Hematopoietic multipotent progenitor cell treated with erythropoietin and hydrocortisone succinate and interleukin-3 and kit ligand, for 4 days (in vitro differentiated cells): ENCODE results near the gene CYP4F2.
"Not testable (repeated sequence)": the region's sequence is repeated elsewhere in the genome, so short reads cannot be mapped to it uniquely, and the experiment has no call there.

Source experiments
- DNase-seq: peaks from one replicate; pipeline ENCODE4 v3.0.0-alpha.2; 2015

The CYP4F2 gene

DNA sequence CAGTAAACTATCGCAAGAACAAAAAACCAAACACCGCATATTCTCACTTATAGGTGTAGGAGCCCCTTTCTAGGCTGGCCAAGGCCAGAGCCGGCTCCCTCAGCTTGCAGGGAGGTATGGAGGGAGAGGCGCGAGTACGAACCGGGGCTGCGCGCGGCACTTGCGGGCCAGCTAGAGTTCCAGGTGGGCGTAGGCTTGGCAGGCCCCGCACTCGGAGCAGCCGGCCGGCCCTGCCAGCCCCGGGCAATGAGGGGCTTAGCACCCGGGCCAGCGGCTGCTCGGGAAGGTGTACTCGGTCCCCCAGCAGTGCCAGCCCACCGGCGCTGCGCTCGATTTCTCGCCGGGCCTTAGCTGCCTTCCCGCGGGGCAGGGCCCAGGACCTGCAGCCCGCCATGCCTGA is 1.7 kb upstream of the CYP4F2 start:
- DNase-seq, result not testable (repeated sequence)

DNA sequence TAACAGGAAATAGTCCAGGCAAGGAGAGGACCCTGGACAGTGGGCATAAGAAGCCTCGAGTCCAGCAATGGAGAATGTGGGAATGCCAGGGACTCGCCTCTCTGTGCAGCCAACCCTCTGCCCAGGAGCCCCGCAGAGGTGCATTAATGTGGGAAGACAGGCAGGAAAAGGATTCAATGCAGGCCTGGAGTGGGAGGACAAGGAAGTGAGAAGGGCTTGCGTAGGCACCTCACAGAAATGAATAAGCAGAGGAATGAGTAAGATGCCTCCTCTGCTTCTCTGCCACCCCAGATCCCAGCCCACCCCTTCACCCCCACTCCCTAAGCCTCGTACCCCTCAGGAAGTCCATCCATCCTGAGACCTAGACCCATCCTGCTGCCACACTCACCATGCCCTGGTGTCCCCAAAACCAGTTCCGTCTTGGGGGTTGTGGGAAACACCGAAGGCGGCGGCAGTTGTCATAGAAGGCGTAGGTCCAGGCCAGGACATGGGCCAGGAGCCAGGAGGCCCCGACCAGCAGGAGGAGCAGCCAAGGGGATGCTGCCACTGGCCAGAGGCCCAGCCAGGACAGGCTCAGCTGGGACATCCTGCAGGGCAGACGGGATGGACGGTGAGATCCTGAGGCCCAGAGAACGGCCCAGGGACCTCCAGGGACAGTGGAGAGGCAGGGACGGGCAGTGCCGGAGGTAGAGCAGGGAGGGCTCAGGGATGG is 692 bp downstream of the CYP4F2 start:
- DNase-seq, result no peak

DNA sequence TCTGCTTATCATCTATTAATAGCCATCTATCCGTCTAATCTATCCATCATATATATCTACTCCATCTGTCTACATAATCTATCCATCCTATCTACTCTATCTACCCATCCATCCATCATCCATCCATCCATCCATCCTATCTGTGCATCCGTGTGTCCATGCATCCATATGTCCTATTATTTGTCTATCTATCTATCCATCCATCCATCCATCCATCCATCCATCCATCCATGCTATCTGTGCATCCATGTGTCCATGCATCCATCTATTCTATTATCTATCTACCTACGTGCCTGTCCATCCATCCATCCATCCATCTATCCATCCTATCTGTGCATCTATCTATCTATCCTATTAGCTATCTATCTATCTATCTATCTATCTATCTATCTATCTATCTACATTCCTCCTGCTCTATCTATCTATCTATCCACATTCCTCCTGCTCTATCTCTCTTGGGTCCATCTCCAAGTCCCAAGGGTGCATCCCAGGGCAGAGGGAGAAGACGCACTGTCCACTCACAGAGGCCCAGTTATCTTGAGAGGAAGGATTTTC is 1.9 kb downstream of the CYP4F2 start:
- DNase-seq, result no peak

DNA sequence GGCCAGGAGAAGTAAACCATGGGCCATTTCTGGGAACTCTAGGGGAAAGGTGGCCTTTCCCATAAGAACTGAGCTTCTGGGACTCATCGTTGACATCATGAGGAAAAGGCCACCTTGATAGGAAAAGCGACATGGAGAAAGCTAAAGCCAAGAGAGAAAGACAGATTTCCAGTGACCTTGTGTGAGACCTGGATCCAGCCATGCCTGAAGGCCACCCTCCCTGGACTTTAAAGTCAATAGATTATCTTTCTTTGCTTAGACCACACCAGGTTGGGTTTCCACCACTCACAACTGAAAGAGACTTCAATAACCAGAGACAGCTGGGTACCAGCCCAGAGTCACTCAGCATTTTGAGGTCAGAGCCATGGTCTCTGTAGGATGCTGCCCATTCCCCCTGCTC is 3.5 kb downstream of the CYP4F2 start:
- no peak for DNase-seq

DNA sequence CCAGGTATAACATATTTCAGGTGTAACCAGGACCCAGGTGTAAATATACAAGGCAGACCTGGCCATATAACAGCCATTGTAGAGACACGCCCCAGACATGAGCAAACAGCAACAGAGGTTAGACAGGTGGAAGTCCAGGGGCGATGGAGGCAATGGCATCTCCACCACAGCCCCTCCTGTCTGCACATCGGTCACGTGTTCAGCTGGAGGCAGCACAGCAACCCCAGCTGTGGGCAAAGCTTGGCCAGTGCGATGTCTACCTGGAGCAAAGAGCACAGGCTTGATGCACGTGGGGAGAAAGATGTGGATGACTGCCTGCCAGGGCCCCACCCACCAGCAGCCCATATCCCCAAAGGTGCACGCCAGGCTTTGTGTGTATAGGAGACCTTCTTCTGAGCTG is 4.4 kb downstream of the CYP4F2 start:
- no peak for DNase-seq

DNA sequence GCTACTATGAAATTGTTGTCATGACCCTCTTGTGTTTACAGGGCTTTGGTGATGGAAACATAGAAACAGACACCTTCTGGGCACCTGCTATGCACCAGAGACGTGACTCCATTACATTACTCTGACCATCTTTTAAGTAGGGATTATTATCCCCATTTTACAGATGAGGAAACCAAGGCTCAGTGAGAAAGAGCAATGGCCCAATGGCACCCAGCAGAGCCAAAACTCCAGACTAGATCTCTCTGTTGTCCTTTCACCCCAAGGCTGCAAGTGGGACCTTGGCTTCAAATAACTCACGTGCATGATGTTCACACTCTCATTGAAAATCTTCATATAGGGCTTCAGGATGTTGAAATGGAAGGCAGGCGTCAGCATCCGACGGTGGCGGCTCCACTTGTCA is 5.9 kb downstream of the CYP4F2 start:
- no peak for DNase-seq

DNA sequence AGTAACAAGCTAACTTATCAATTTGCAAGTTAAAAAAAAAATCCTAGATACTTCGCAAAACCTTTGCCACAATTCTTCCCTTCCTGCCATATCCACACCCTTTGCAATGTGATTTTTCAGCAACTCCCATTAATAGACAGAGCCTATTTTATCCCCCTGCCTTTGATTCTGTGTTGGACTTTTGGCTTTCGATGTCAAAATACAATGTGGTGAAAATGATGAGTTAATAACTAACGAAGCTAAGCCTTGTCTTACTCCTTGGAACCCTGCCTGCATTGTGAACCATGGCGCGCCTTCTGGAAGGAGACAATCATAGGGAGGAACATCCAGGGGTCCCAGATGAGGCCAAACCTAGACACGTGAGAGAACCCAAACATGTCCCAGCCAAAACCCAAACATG is 6.4 kb downstream of the CYP4F2 start:
- DNase-seq, result no peak

DNA sequence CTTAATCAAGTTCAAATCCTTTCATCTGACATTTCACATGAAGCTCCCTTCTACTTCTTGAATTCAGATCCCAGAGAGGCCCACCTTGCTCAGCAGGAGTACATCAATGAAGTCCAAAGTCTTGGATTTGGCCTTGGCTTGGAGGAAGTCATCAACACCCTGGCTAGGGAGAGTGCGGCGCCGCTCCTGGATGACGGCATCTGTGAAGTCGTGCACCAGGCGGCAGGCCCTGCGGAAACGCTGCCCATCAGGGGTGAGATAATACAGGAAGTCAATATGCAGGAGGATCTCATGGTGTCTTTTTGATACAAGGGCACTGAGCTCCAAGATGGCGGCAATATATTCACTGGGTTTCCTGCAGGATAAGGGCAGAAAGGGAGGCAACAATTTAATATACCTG is 8.5 kb downstream of the CYP4F2 start:
- not testable (repeated sequence) for DNase-seq

DNA sequence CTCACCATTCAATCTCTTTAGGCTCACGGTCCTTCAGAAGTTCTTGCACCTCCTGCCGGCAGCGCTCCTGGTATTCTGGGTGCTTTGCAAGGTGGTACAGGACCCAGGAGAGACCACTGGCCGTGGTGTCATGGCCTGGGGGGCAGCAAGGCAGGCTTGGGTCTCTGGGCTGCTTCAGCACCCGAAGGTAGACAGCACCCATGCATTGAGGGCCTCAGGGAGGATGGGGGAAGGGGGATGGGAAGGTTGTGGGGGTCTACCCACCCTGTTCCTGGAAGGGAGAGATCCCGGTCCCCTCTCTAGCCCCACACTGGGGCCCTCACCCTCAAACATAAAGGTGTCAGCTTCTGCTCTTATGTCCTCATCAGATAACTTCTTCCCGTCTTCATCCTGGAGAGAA is 12.0 kb downstream of the CYP4F2 start:
- no peak for DNase-seq

DNA sequence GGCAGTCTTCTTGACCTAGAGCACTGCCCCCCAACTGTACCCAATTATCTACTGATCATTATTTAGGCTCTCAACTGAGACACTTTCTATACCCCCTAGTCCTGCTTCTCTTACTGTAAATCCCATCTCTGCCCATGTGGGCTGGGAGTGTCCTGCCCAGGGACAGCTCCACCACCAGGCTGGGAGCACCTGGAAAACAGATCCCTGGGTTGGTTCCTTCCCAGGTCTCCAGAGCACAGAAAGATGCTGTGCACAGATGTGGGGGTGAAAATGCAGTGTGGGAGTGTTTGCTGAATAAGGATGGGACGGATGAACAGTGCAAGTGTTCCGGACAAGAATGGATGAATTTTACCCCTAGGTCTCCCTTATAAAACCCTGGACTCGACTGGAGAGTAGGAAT is 12.7 kb downstream of the CYP4F2 start:
- no peak for DNase-seq

DNA sequence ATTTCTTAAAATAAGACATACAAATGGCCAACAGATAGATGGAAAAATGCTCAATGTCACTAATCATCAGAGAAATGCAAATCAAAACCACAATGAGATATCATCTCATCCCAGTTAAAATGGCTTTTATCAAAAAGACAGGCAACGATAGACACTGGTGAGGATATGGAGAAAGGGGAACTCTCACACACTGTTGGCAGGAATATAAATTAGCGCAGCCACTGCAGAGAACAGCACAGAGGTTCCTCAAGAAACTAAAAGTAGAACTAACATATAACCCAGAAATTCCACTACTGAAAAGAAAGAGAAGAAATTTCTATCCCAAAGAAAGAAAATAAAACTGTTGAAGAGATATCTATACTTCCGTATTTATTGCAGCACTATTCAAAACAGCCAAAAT is 14.5 kb downstream of the CYP4F2 start:
- DNase-seq, result peak; percentile 46

DNA sequence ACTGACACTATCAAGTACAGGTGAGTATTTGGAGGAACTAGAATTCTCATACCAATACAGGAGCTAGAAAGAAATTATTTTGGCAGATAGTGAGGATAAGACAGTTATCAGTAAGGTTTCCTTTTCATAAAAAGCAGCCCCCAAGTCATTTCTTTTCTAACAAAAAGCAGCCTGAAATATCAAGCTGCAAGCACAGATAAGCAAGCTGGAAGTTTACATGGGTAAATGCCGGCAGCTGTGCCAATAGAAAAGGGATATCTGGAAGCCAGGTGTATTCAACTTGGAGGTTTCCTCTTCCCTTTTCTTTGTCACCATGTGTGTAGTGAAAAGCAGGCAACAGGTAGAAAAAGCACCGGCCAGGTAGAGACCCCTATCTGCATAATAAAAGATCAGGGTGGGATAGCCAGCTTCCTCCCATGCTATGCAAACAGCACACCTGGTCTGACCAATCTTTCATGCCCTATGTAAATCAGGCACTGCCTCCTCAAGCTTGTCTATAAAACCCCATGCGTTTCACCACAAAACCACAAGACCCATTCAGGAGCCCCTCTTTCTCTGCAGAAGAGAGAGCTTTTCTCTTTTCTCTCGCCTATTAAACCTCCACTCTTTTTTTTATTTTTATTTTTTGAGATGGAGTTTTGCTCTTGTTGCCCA is 22.9 kb downstream of the CYP4F2 start:
- peak; percentile 65 for DNase-seq

DNA sequence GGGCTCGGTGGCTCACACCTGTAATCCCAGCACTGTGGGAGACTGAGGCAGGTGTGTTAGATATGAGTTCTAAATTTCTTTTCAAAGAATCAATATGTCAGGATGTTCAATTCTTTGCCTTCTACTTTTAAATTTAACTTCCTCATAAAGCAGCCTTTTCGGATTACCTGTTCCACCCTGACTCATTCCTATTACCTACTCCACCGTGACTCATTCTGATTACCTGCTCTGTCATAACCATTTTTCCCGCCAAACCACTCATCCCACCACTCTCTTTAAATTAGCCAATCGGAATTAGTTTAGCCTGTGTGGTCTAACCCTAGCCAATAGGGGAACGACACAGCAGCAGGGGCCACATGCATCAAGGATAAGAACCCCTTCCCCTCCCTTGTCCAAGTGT is 24.1 kb downstream of the CYP4F2 start:
- DNase-seq, result not testable (repeated sequence)

DNA sequence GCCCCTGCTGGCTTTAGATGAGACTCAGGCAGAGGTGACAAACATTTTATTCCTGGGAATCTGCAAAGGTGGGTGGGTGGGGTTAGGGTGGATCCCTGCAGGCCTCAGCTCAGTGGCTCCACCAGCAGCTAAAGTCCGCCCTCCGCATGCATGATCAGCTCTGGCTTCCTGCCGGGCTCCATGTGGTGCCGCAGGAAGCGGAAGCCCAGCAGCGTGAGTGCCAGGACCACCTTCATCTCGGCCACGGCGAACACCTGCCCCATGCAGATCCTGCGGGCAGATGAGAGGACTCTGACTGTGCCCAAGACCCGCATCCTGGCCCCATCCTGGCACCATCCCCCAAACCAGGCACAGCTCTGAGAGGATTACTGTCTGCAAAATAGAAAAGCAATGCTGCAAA is 26.3 kb downstream of the CYP4F2 start:
- peak; percentile 86 for DNase-seq

DNA sequence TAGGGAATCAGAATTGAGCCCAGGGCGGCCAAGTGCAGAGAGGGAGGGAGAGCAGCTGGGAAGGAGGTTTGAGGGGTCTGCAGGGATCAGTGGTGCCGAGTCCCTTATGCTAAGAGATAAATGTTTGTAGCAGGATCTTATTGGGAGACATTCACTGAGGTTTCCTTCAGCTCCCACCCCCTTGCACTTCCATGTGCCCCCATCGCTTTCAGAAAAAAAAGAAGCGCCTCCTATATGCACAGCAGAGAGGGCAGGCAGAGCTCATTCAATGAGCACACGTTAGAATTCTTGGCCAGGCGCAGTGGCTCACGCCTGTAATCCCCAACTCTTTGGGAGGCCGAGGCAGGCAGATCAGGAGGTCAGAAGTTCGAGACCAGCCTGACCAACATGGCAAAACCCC is 28.0 kb downstream of the CYP4F2 start:
- peak; percentile 44 for DNase-seq

DNA sequence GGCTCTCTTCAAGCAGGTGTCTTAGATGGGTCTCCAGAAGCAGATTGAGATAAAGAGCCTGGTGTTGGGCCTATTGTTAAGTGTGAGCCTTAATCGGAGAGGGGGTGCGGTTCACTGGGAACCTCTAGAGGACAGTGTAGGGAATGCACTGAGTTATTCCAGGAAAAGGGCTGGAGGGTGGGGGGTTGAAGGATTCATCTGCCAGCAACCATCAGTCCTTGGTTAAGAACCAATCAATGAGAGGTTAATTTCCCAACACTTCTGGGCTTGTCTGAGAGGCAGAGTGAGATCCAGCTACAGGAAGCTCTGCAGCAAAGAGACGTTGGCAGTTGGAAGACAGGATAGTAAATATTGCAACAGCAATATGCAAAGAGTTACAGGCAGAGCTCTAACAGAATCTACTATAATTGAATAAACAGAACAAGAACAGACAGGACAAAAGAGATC is 28.7 kb downstream of the CYP4F2 start:
- DNase-seq, result peak; percentile 95

DNA sequence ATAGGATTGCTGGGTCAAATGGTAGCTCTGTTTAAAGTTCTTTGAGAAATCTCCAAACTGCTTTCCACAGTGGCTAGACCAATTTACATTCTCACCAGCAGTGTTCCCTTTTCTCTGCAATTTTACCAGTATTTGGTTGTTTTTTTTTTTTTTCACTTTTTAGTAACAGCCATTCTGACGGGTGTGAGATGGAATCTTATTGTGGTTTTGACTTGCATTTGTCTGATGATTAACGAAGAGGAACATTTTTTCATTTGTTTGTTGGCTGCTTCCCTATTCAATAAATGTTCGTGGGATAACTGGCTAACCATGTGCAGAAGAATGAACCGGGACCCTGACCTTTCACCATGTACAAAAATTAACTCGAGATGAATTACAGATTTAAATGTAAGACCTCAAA is 31.2 kb downstream of the CYP4F2 start:
- peak; percentile 83 for DNase-seq

DNA sequence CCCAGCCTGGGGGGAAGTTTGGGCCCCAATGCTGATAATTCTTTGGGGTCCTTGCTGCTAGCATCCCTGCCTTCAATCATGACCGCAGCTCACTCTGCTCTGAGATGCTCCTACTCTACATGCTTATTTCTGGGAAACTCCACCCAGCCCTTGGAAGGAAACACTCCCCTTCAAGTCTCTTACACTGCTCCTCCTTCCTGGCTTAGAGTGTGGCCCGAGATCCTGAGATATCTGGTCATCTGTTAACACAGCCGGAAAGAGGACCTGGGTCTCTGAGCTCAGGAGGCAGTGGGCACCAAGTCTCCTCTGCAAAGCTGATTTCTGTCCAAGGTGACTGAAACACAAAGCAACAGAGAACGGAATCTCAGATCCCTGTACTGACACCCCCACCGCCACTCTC is 33.0 kb downstream of the CYP4F2 start:
- peak; percentile 80 for DNase-seq

DNA sequence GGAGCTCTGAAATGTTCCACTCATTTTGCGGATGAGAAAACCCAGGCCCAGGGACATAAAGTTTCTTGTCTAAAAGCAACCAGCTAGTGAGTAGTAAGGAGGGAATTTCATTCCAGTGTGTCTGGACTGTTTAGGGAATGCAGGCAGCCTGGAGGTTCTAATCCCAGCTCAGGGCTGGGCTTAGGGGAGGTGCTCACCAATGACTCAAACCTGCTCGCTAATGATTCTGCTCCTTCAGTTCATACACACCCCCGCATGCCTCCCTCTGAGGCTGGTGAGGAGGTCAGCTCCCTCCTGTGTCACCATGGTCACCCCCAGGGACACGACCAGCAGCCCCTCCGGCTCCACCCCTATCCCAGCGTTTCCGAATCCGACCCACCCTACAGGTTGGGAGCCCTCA is 34.6 kb downstream of the CYP4F2 start:
- DNase-seq, result peak; percentile 51

DNA sequence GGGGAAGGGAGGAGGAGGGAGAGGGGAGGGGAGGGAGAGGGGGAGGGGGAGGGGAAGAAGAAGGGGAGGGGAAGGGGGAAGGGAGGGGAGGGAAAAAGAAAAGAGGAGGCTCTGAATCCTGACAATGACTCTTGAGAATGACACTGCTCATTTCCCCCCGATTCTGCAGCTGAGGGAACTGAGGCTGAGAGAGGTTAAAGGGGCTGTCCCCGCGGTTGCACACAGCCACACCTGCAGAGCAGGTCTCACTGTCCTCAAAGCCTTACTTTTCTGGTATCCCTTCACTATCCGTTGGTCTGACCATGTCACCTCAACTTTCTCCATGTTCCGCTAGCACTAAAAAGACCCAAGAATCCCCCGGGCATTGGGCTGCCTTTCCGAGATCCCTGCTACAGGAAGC is 35.4 kb downstream of the CYP4F2 start:
- DNase-seq, result no peak

DNA sequence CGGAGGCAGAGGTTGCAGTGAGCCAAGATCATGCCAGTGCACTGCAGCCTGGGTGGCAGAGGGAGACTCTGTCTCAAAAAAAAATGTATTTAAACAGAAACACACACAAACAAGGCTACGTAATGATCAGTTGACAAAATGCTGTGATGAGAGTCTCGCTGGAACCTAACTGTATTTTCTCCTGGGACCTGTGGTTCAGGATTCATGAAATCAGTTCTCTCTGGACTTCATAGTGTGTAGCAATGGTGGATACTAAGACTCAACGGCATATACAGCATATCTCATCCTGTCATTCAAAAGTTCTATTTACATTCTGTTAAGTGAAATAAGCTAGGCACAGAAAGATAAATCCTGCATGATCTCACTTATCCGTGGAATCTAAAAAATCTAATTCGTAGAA is 37.4 kb downstream of the CYP4F2 start:
- DNase-seq, result no peak

DNA sequence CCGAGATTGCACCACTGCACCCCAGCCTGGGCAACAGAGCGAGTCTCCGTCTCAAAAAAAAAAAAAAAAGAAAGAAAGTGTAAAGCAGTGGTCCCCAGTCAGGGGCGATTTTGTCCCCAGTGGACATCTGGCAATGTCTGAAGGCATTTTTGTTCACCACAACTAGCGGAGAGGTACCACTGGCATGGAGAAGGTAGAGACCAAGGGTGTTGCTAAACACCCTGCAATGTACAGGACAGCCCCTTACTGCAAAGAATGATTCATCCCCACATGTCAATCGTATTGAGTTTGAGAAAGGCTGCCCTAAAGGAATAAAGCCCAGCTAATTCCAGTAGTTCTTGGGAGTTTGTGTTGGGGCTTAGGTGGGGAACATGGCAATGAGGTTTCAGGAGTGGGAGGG is 38.7 kb downstream of the CYP4F2 start:
- DNase-seq, result peak; percentile 62

DNA sequence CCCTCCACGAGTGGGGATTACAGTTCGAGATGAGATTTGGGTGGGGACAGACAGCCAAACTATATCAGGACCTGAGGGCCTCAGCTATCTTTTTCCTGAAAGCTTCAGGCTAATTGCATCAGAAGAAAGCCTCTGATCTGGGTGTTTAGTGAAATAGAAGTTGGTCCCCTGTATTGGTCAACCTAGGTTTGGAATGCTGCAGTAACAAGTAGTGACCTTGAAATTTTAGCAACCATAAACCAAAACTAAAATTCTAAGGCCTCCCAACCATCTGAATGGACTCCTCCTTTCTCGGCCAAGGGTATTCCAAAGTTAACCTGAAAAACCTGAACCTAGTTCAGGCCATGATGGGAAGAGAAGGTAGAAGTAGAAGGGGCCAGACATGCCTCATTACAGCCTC is 47.5 kb downstream of the CYP4F2 start:
- no peak for DNase-seq

DNA sequence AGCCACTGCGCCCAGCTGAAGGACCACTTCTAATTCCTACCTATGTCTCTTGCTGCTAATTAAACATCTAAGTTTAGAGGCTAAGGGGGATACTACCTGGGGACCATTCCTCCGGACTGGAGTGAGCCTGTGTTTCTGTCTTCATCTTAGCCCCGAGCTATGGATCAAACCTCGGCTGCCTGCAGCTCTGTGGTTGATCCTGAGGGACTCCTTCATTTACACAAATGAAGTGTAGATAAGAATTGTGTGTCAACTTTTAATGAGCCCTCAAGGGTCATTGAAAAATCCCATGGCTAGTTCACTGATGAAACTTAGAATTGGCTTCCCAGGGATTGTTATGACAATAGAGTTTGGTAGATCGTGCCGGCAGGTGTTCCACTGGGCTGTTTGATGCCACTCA is 51.0 kb downstream of the CYP4F2 start:
- DNase-seq, result no peak

DNA sequence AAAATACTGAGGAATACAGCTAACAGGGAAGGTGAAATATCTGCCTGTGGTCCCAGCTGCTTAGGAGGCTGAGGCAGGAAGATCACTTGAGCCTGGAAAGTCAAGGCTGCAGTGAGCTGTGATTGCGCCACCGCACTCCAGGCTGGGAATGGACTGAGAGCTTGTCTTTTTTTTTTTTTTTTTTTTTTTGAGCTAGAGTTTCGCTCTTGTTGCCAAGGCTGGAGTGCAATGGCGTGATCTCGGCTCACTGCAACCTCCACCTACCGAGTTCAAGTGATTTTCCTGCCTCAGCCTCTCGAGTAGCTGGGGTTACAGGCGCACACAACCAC is 54.0 kb downstream of the CYP4F2 start:
- not testable (repeated sequence) for DNase-seq
